GM18508 (cell line): ENCODE results near the gene FER1L5.

Experiments
- ATAC-seq: cut with Tn5 transposase; IDR thresholded peaks from one replicate; pipeline ENCODE4 v1.9.1; 2021; ENCODE audit warnings: moderate number of reproducible peaks; ENCODE audit not compliant: insufficient read depth, unreplicated experiment

The FER1L5 gene

DNA sequence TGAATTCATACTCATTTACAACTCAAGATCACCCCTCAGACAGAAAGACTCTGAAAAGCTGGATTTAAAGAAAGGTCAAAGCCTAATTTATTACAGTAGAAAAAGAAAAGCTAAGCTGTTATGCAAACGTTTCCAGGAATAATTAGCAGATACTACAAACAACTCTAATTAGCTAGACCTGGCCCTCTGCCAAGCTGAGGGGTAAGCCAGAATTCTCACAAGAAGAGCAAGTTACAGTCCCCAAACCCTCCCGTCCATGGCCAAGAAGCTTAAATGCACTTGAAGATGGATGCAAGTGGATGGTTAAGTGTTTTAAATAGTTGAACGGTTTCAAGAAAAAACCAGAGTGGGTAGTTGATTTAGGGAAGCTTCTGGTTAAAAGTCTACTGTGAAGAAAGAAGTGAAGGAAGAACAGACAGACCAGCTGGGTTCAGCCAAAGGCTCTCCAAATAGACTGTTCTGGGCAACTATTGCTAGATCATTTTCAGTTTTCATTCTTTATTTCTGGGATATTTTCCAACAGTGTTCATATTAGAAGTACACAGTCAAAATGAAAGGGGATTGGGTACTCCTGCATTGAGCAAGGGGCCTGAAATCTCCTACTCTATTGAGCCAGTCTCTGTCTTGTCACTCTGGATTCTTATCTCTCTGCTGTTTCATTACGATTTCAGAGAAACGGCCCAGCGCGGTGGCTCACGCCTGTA, 92.5 kb downstream of the FER1L5 start:
- ATAC-seq, result no peak

DNA sequence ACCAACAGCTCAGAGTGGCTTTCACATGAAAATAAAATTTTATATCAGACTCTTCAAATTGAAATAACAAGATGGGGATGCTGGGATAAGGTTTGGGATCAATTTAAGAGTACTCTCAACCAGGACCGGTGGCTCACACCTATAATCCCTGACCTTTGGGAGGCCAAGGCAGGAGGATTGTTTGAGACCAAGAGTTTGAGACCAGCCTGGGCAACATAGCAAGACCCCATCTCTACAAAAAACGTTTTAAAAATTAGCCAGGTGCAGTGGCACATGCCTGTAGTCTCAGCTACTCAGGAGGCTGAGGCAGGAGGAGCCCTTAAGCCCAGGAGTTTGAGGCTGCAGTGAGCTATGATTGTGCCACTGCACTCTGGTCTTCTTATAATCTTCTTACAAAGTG, 94.7 kb downstream of the FER1L5 start:
- ATAC-seq, result no peak

DNA sequence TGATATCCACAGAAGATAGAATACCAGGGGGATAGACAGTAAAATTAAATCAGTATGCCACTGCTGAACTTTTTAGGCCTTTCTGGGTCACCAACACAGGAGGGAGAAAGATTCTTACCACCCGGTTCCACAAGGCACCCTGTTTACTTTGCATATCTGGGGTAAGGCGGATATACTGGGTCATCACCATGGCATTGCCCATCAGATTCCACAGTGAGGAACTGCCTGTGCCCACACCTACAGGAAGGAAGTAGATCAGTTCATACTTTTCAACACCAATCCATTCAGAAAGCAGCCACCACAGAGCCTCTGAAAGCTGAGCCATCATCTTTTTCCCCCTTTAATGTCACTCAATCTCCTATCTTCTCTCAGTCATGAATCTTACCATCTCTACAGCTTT, 95.3 kb downstream of the FER1L5 start:
- ATAC-seq, result no peak

DNA sequence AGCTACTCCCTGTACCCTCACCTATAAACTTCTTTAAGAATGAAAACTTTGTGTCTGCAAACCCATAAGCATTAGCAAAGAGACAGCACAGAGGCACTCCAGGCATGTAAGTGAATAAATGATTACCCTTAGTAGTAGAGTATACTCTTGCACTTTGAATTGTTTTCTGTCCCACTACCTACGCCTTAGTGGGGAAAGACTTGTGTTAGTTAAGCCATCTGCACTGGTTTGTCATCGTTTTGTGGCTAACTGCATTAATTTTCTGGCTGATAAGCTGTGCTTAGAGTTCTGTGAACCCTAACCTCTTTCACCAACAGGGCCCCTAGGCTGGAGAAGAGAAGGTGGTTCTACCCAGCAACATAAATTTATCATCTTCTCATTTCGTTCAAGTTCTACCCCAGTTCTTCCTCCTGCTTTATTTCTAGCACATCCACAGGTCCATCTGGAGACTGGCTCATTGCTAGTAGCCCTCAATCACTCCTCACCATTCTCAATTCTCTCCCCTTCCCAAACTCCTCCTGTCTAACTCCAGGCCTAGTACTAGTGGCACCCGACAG, 96.6 kb downstream of the FER1L5 start:
- no peak for ATAC-seq

DNA sequence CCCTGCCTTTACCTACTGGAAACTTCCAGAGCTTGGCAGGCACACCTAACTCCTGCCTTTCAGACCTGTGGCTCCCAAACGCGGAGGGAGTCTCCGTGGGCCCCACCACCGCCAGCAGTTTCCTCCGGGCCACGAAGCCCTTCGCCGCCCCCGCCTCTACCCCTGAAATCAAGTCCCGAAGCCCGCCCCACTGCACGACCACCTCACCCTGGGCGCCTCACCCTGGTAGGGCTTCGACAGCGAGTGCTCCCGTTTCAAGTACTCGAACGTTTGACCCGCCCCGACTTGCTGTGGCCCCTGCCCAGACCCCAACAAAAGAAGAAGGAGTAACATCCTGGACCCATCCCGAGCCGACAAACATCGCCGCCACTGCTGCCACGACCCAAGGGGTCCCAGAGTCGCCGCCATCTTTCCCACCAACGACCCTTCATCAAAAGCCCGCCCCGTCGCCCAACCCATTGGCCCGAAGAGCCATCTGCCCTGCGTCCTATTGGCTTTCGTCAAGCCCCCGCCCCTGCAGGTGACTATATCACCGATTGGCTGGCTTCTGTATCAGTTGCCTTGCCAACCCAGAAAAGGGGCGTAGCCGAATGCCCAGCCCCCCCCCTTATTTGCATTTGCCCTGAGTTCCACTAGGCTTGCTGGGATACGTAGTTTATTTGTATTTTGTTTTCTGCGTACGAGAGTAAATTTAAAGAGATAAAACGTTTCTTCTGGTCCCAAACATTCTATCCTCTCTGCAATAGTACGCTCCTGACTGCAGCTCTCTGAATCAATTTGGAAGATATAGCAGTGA, 97.3 kb downstream of the FER1L5 start, which contains the start of gene LMAN2L:
TSS of gene LMAN2L (minus strand) at position 432 of the 796 bp plus-strand sequence. CDS start at position 408, 24 bp downstream.
- peak; percentile 94 for ATAC-seq

DNA sequence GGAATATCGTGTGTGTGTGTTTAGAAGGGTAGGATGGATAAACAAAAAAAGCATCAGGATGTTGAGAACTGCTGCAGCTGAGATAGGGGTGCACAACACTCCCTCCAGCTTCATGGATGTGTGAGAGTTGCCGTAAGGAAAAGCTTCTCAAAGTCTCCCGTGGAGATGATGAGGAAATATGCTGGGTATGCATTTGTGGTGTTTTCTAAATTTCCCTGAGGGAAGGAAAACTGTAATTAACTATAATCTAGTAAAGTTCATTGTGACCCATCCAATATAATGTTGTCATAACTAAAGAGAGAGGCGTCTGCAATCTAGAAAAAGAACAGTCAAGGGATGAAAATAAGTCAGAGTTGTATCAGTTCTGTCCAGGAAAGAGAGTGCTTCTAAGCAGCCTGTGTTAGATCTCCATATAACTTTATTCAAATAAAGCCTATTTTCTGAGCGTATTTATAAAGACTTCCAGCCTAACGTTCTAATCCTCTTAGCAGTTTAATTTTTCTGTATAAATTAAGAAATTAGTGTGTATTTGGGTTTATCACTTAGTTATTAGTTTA, 104.6 kb downstream of the FER1L5 start:
- ATAC-seq, result no peak

DNA sequence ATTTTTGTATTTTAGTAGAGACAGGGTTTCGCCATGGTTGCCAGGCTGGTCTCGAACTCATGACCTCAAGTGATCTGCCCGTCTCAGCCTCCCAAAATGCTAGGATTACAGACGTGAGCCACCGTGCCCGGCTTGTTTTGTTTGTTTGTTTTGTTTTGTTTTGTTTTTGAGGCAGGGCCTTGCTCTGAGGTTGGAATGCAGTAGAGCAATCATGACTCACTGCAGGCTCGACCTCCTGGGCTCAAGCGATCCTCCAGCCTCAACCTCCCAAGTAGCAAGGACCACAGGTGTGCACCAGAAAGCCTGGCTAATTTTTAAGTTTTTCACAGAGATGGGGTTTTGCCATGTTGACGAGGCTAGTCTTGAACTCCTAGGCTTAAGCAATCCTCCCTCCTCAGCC, 109.2 kb downstream of the FER1L5 start:
- ATAC-seq, result no peak

DNA sequence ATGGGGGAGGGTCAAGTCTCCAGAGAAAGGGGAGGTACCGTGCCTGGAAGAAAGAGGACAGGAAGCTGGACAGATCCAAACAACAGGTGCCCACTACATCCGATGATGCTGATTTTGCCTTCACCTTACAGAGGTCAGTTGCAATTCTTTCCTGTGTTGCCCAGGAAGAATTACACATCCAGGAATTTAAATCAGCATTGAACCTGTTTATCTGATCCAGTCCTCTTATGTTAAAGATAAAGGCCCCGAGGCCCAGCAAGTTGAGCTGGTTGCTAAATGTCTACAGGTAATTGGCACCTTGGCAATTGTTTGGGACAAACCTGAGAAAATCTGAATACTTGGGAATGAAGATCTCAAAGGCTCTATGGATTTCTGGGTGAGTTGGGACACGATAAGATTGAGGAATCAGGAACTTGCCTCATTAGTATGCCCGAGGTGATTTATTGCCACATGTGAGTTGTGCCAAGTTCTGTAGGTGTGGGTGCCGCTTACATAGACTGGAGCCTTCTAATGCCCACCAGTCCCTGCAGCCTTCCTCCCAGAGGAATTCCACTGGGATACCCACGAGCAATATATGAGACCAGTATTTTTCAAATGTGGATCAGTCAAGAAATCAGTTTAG, 111.2 kb downstream of the FER1L5 start:
- ATAC-seq, result no peak

DNA sequence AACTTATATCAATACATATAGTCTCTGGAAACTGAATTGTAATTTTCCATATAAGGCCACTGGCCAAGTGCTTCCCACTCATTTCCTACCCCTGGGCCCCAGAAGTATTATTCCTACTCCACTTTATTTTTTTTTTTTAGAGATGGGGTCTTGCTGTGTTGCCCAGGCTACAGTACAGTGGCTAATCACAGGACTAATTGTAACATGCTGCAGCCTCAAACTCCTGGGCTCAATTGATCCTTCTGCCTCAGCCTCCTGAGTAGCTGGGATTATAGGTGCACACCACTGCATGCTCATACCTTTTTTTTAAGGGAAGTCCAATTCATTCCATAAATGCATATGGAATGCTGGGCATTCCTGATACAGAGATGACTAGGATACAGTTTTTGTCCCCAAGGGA, 111.8 kb downstream of the FER1L5 start:
- no peak for ATAC-seq
